GM12872 (cell line): ENCODE data around the gene GRIK2.

Source experiments
- TF ChIP-seq, protein P1 (sequence below): IDR thresholded peaks from 3 replicates; pipeline ENCODE4 v1.5.1; 2011; ENCODE audit warnings: low read depth, mild to moderate bottlenecking, low read length, moderate library complexity; ENCODE audit not compliant: insufficient read depth

The GRIK2 gene

DNA sequence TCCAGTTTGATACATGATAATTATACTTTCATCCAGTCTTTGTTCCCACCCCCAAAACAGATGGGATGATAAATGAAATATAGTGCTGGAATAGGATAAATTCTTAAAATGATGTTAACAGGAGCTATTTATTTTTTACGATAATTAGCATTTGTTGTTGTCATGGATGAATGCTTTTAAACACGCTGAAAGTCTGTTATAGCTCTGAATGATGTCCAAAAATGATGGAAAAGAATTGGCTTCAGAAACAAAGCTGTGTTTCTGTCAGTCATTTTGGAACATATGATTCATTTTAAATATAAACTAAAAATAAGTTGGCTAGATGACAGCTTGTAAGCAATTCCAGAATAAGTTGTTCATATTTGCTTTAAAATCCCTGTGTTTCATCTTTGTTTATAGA, 237.4 kb downstream of the GRIK2 start:
- TF ChIP-seq, protein P1, sequence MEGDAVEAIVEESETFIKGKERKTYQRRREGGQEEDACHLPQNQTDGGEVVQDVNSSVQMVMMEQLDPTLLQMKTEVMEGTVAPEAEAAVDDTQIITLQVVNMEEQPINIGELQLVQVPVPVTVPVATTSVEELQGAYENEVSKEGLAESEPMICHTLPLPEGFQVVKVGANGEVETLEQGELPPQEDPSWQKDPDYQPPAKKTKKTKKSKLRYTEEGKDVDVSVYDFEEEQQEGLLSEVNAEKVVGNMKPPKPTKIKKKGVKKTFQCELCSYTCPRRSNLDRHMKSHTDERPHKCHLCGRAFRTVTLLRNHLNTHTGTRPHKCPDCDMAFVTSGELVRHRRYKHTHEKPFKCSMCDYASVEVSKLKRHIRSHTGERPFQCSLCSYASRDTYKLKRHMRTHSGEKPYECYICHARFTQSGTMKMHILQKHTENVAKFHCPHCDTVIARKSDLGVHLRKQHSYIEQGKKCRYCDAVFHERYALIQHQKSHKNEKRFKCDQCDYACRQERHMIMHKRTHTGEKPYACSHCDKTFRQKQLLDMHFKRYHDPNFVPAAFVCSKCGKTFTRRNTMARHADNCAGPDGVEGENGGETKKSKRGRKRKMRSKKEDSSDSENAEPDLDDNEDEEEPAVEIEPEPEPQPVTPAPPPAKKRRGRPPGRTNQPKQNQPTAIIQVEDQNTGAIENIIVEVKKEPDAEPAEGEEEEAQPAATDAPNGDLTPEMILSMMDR = no peak

DNA sequence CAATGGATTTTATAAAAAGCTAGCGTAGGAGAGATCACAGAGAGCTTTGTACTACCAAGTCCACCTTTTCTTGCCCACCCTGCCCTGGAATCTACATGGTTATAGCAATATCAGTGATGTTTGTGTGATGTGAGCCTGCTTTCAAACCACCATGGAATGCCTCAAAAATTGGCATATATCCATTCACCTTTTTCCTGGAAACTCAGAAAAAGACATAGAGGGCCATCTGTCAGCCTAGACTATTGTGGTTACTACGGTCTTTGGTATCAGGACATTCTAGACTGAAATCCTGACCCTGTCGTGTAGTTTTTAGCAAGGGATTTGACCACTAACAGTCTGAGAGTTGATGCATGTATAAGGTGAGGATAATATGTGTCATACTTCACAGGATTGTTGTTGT, 239.6 kb downstream of the GRIK2 start:
- TF ChIP-seq, protein P1 = no peak

DNA sequence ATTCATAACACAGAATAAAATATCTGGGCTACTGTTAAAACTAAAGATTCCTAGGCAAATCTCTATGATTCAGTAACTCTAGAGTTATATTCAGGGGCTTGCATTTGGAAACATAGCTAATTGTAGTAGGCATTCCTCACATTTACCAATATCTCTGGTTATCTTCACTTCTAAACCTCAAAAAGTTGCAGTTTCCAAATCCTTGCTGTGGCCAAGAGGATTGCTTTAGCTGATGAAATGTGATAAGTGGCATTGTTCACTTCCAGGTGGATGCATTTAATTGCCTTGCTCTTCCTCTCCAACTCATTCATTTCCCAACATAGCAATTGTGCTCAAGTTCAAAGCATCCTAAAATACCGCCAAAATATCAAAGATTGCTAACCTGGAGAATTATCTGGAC, 246.6 kb downstream of the GRIK2 start:
- TF ChIP-seq, protein P1 = no peak

DNA sequence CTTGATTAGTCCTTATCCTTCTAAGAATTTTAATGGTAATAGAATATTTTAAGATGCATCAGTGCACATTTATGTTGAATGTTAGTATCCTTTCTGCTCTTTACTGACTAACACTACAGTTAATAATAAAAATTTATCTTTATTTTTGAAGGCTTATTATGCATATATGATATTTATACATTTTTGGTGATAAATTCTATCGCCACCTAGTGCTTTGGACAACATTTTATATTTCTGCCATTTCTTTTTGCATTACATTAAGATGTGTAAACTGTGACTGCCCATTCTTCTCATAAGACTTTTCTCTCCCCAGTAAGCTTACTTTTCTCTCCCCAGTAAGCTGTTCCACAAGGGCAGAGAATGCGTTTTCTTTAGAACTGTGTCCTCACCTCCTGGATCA, 252.3 kb downstream of the GRIK2 start:
- TF ChIP-seq, protein P1 = no peak

DNA sequence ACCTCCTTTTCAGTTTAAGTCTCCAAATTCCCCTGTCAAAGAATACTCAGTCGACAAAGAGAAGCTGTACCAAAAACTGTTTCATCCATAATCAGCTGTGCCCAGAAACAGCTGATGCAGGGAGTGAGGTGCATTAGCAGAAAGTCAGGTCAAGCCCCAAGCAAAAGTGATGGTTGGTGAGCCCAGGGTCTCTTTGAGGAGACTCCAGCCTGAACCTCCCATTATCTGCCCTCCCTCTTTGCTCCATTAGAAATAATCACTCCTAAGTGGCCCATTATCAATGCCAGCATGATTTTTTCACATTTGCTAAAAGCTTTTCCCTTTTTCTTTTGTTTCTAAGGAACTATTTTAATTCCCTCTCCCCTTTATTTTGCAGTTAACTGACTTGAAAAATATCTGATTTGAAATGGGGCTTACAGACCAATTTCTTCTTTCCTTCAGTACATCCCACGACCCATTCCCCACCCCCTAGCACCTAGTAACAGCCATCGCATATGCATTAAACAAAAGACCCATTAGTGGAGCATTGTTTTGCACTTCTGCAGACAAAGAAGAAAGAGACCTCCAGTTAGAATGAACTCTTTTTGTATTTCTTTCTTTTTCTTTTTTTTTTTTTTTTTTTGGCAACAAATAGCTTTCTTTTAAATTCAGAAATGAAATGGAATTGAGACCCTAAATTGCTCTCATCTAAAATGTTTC, 257.0 kb downstream of the GRIK2 start:
- TF ChIP-seq, protein P1 = no peak

DNA sequence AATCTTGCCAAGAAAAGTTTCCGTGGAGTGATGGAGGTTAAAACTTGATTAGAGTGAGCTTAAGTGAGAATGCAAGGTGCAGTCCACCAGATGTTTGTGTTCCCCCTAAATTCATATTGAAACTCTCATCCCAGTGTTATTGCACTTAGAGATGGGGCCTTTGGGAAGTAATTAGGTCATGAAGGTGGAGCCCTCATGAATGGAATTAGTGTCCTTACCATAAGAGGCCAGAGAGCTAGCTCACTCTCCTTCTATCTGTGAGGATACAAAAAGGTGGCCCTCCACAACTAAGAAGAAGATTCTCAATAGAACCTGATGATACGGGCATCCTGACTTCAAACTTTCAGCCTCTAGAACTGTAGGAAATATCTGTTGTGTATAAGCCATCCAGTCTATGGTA, 258.6 kb downstream of the GRIK2 start:
- TF ChIP-seq, protein P1 = no peak

DNA sequence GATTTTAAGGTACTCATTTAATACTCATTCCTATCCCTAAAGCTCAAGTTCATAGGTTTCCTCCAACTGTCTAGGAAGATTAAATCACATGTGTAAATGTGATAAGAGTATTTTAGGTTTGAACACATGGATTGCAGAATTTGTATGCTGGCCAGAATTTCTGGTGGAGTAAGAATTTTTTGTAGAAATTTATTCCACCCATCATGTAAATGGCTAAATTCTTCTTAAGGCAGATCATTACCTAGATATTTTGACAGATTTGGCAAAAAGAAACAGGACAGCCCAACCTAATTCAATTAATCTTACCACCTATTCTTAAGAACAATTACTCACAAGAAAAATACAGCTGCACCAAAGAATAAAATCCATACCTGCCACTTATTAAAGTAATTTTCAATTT, 261.6 kb downstream of the GRIK2 start:
- TF ChIP-seq, protein P1 = no peak
